ENCODE data around the gene ARG2.

DNA sequence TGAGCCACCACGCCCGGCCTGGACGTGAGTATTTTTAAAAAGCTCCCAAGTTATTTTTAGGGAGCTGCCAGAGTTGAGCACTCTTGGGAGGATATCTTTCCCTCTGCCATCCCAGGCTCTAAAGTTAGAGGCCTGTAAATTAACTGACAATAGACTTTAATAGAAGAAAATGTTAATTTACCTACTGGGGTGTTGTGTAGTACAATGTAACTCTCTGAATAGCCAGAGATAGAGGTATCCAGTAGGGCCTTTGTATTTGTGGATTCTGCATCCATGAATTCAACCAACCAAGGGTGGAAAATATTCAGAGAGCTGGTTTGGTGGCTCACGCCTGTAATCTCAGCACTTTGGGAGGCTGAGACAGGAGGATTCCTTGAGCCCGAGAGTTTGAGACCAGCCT is 12.1 kb upstream of the ARG2 start:
- TF ChIP-seq POLR2A (IDR thresholded peaks at IDR 0.05; ENCODE audit: low read length) = no peak
- TF ChIP-seq GATA1 (IDR thresholded peaks at IDR 0.05; ENCODE audit: low read depth, low read length) = no peak

Data from erythroblast (primary cell).